GM21786 (cell line): ENCODE results near the gene CD22.

Experiments
- ATAC-seq: cut with Tn5 transposase; IDR thresholded peaks from one replicate; pipeline ENCODE4 v1.9.1; 2021; ENCODE audit not compliant: unreplicated experiment

The CD22 gene

DNA sequence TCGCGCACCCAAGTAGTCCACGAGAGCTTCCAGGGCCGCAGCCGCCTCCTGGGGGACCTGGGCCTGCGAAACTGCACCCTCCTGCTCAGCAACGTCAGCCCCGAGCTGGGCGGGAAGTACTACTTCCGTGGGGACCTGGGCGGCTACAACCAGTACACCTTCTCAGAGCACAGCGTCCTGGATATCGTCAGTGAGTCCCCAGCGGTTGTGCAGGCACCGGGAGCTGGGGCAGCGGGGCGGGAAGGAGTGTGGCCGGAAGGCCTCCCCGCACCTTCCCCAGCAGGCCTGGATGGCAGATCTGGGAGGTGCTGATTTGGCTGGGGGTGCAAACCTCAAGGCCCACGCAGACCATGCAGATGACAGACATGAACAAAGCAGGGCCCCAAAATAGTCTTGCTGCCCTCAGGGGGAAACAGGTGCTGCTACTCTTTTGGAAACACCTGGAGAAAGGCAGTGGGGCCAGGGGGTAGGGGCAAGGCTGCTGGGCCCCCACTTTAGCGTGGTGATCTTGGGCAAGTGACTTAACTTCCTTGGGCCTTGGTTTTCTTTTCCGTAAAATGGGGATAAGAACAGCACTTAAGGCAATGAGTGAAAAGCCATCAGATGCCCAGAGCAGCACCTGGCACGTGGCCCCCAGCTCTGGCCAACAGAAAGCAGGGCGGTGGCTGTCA lies 33.1 kb upstream of the CD22 start:
- no peak for ATAC-seq

DNA sequence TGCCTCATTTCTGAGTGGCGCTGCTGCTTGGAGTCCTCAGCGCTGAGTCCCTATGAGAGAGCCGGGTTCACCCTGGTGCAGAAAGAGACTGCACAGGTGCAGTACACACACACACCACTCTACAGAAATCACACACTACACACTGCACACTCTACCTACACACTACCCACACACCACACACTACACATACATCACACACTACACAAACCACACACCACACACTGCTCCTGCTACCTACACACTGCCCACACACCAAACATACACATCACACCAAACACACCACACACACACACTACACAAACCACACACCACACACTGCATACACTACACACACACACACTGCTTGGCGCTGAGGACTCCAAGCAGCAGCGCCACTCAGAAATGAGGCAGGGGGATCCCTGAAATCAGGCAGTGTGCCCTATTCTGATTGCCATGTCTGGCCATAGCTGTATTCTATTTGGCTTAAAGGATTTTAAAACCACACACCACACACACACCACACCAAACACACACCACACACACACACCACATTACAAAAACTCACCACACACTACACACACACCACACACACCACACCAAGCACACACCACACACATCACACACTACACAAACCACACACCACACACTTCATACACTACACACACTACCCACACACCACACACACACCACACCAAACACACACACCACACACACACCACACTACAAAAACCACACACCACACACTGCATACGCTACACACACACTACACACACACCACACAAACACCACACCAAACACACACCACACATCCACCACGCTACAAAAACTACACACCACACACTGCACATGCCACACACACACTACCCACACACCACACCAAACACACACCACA lies 32.1 kb upstream of the CD22 start:
- no peak for ATAC-seq

DNA sequence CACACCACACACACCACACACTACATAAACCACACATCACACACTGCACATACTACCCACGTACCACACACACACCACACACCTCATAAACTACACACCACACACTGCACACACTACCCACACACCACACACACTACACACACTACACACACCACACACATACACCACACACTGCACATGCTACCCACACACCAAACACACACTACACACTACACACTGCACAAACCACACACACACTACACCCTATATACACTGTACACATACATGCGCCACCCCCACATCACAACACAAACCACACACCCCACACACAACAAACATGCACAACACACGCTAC lies 31.5 kb upstream of the CD22 start:
- ATAC-seq: no peak

DNA sequence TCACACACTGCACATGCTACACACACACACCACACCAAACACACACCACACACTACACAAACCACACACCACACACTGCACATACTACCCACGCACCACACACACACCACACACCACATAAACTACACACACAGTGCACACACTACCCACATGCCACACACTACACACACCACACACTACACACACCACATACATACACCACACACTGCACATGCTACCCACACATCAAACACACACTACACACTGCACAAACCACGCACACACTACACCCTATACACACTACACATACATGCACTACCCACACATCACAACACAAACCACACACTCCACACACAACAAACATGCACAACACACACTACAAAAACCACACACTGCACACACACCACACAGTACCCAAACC lies 31.1 kb upstream of the CD22 start:
- no peak for ATAC-seq

DNA sequence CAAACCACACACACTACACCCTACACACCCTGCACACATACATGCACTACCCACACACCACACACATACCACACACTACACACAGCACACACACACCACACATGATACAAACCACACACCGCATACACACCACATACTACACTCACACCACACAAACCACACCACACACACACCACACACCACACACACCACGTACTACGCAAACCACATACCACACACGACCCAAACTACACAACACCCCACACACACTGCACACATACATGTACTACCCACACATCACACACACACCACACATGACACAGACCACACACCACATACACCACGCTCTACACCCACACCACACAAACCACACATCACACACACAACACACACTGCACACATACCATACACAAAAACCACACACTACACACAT lies 30.4 kb upstream of the CD22 start:
- ATAC-seq: no peak

DNA sequence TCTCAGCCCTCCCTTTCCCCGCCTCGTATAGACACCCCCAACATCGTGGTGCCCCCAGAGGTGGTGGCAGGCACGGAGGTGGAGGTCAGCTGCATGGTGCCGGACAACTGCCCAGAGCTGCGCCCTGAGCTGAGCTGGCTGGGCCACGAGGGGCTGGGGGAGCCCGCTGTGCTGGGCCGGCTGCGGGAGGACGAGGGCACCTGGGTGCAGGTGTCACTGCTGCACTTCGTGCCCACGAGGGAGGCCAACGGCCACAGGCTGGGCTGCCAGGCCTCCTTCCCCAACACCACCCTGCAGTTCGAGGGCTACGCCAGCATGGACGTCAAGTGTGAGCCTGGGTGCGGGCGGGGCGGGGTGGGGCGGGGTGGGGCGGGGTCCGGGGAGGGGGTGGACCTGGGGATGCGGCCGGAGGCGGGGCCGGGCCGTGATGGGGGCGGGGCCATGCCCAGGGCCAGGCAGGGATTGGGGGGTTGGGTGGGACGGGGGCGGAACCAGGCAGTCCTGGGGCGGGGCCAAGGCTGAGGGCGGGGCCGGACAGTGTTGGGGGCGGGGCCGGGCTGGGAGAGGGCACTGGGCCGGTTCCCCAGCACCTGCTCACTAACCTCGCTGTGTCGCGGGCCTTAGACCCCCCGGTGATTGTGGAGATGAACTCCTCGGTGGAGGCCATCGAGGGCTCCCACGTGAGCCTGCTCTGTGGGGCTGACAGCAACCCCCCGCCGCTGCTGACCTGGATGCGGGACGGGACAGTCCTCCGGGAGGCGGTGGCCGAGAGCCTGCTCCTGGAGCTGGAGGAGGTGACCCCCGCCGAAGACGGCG lies 29.3 kb upstream of the CD22 start:
- ATAC-seq: no peak

DNA sequence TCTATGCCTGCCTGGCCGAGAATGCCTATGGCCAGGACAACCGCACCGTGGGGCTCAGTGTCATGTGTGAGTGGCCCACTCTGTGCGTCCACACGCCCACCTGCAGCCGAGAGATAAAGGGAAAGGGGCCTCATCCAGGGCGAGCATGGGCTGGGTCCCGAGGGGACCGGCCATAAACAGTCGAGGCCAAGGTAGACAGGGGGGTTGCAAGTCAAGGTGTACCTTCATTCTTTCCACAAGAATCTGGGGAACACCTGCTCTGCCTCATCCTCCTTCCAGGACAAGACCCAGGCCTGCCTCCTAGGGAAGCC lies 28.7 kb upstream of the CD22 start:
- ATAC-seq: no peak

DNA sequence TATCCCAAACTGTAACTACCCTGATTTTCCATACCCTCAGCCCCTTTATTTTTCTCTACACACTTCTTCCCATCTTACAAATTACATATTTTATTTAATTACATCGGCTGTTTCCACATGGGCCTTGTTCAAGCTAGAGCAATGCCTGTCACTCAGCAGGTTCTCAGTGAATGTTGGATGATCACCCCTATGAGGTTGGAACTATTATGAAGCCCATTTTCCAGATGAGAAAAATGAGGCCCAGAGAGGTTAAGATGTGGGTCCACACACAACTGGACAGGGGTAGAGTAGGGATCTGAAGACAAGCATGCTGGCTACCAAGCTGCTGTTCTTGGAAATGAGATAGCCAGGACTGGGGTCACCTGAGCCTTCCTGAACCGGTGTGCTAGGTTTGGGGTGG lies 27.0 kb upstream of the CD22 start:
- no peak for ATAC-seq

DNA sequence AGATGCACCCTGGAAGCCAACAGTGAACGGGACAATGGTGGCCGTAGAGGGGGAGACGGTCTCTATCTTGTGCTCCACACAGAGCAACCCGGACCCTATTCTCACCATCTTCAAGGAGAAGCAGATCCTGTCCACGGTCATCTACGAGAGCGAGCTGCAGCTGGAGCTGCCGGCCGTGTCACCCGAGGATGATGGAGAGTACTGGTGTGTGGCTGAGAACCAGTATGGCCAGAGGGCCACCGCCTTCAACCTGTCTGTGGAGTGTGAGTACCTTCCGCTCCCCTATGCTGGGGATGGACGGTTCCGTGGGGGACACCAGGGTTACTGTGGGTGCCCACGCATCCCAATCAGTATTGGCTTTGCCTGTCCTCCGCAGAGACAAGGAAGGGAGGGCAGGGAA lies 26.5 kb upstream of the CD22 start:
- no peak for ATAC-seq

DNA sequence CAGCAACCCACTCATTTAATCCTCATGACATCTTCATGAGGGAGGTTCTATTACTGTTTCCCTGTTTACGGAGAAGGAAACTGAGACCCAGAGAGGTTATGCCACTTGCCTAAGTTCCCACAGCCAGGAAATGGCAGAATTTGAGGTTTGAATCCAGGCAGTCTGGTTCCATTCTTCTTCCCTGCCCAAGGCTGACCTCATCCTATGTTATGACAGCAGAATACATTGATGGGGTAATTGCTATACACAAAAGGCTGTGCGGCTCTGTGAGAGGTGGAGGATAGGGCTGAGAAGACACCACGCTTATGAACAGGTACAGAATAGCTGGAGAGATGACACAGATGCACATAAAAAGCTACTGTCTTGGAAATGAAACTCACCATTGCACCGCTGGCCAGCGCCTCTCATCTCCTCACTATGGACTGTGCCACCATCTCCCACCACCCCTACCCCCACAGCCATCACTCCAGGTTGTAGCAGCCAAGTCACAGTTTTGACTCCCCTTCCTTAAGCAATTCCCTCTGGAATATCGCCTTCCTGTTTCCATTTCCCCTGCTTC lies 25.6 kb upstream of the CD22 start:
- ATAC-seq: no peak

DNA sequence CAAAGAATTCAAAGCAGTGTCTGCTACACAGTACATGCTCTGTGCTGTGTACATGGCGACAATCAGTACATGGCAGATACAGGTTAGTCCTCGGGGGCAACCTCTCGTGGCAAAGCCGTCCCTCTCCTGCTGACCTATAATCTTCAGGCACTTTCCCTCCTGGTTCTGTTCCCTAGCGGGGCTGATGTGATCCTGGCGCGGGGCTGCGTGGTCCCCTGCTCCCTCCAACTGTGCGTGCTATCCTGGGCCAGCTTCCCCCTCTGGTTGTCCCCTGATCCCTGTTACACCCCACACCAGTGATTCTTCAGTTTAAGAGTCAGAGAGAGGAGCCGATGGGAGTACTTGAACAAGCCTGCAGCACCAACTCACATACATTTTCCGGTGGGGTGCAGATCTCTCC lies 25.0 kb upstream of the CD22 start:
- ATAC-seq: no peak

DNA sequence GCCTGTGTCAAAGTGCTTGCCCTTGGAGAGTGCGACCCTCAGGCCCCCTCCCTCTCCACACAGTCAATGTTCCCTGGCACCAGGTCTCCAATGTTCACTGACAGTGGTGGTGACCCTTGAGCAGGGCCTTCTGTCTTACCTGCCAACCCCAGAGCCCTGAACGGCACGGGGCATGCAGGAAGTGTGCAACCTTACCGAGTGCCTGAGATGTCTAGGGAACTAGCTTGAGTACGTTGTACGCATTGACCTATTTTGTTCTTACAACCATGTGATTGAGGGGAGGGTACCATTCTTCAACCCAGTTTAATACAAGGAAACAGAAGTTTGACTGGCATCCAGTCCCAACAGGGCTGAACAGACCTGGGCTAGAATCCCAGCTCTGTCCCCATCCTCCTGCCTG lies 23.8 kb upstream of the CD22 start:
- ATAC-seq: no peak

DNA sequence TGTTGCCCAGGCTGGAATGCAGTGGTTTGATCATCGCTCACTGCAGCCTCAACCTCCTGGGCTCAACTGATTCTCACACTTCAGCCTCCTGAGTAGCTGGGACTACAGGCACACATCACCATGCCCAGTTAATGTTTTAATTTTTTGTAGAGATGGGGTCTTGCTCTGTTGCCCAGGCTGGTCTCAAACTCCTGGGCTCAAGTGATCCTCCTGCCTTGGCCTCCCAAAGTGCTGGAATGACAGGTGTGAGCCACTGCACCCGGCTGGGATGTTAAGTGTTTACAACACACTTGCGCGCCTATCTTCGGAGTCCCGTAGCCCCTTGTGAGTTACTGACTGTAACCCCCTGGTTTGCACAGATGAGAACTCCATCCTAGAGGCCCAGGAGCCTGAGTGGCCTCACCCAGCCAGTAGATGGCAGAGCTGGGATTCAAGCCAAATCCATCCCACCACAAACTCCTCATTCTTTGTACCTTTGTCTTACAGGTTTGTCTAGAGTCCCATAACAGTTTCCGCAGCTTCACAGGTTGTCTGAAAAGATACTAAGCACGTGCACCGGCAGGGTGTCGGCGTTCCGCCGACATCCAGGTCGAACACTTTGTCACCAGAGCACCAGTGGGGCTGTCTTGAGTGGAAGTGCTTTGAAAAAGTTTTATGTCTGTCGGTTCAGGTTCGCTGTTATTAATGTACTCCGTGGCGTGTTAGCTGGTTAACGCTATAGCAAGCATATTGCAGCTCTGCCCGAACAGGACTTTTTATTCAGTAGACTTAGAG lies 22.3 kb upstream of the CD22 start:
- ATAC-seq: no peak

DNA sequence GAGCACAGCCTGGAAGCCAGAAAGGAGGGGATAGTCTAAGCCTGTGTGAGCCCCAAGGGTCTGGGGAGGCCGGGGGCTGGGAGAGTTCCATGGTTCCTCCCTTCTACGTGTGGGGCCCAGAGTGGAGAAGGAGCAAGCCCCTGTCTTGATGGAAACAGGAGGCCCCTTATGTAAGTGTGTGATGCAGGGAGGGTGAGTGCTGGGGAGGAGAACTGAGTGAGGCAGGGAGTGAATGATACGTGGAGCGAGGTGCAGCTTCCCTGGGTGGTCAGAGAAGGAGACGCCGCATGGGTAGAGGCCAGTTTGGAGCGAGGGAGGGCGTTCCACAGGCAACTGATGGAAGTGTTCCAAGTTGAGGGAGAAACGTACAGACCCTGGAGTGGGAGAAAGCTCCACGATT lies 21.1 kb upstream of the CD22 start:
- no peak for ATAC-seq

DNA sequence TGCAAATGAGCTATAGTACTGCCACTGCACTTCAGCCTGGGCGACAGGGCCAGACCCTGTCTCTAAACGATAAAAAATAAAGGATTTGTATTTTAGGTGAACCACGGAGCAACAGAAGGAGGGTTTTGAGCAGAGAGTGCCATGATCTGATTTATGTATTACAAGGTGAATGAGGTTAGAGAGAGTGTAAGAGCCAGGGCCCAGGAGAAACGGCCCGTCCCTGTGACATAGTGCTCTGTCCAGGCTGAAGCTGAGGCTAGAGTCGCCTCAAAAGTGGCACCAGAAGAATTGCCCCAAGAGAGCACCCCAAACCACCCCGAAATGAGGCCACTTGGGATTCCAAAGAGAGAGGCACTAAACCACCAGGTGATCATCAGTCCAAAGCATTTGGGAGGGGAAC lies 20.1 kb upstream of the CD22 start:
- no peak for ATAC-seq

DNA sequence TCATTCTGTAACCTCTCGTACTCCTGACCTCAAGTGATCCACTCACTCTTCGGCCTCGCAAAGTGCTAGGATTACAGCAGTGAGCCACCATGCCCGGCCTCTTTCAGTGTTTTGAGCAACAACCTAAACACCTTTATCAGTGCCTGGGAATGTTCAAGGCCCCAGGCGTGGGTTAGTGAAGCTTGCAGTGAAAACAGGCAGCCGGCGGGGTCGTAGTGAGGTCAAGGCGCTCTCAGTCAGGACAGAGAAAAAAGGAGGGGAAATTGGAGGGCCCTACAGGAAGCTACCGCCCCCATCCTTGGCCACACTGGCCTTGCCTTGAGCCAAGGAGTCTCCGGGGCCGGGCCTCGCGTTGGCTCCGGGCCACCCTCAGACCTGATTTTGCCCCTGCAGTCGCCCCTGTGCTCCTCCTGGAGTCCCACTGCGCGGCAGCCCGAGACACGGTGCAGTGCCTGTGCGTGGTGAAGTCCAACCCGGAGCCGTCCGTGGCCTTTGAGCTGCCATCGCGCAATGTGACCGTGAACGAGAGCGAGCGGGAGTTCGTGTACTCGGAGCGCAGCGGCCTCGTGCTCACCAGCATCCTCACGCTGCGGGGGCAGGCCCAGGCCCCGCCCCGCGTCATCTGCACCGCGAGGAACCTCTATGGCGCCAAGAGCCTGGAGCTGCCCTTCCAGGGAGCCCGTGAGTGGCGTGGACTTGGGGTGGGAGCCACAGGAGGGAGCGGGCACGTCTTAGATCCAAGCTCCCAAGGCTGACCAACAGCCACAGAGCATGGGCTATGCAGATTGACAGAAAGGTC lies 19.3 kb upstream of the CD22 start:
- no peak for ATAC-seq

DNA sequence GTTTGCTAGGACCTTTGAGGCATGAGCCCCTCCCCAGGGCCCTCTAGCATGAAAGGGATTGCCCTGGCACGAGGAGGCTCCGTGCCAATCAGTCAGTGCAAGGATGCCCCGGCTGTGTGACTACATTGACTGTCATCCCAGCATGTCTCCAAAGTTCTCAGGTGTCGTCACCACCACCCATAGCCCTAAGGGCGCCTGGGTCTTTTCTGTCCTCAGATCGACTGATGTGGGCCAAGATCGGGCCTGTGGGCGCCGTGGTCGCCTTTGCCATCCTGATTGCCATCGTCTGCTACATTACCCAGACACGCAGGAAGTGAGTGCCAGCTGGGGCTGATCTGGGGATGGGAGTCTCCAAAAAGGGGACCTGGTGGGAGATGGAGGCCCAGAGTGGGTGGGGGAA lies 18.7 kb upstream of the CD22 start:
- no peak for ATAC-seq

DNA sequence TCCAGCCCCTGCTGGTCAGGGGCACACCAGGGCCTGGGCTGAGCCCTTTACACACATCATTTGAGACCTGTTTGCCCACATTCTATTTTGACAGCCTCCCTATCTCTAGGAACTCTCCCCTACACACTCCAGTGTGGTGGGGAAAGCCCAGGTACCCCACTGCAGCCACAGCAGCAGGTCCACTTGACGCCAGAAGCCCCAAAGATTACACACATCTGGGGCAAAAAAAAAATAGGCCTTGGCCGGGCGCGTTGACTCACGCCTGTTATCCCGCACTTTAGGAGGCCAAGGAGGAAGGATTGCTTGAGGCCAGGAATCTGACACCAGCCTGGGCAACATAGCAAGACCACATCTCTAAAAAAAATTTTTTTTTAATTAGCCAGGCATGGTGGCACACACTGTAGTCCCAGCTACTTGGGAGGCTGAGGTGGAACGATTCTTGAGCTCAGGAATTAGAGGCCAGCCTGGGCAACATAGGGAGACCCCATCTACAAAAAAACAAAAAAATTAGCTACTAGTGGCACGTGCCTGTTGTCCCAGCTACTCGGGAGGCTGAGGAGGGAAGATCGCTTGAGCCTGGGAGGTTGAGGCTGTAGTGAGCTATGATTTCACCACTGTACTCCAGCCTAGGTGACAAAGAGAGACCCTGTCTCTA lies 18.0 kb upstream of the CD22 start:
- ATAC-seq: no peak

DNA sequence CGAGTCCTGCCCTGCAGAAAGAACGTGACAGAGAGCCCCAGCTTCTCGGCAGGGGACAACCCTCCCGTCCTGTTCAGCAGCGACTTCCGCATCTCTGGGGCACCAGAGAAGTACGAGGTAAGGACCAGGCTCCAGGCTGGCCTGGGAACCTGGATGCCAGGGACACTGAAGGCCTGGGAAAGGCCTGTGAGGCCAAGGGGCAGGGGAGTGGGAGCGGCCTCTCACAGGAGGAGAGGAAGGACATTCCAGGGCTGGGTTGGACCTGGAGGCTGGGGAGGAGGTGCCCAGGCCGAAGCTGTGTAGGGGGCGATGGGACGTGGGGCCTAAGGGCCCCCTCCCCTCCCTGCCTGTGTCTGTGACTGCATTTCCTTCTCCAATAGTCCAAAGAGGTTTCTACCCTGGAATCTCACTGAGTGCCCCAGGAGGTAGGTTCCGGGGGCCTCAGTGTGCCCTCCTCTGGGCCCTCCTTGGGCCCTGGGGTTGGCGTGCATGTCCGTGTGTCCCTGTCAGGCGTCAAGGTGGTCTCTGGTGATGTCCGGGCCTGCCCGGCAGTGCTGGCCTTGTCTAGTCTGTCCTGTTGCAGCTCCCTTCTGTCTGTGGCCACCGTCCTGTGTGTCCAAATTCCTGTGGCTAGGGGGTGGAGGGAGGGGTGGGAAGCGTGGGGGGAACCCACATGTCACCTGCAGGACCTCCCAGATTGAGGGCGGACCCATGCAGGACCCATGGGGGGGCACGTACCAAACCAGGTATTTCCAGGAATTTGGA lies 16.9 kb upstream of the CD22 start:
- no peak for ATAC-seq
